Tongue (tissue), 2 donors: ENCODE results near the gene LLGL1. TPM values are rescaled to one million over a fixed set of nuclear protein-coding genes. Genes with fewer than 3 reads are reported as not detected.

Source experiments
- DNase-seq: peaks from one replicate; pipeline ENCODE4 v3.0.0-alpha.2; 2015
- total RNA-seq: library from RNA; depleted of rRNA; stranded (reverse); fragments of >200 nt; gene quantifications from one replicate; pipeline ENCODE4 v1.2.3, GENCODE V29; 2014

LLGL1 gene
- total RNA-seq, 1 donor from 2014 or later, result 26.0 TPM

DNA sequence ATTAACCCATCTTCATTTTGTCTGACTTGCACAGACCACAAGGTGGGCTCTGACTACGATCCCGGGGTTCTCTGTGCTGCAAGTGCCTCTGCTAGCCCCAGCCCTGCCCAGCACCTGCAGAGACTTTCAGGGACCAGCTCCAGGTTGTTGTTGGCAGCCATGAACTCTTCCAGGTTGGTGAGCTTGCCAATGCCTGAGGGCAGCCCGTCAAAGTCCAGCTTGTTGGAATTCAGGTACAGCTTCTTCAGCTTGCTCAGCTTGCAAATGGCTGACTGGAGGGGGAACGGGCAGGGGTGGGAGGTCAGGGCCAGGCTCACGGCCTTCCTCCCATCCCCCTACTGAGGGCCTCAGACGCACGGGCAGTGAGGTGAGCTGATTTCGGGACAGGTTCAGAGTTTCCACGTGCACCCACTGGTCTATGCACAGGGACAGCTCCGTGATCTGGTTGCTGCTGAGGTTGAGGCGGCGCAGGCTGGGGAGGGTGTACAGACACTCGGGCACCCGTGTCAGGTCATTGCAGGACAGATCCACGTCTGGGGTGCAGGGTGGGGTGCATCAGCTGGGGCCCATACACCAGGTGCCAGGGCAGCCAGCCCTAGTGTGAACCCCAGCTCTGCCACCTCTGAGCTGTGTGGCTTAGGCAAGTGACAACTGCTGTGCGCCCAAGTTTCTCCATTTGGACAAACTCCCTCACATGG is 27.9 kb downstream of the LLGL1 start:
- no peak for DNase-seq

- no peak for DNase-seq
These were observed 28.7 kb downstream of the LLGL1 start for GRCh38 chr17:18253947-18254821.

DNA sequence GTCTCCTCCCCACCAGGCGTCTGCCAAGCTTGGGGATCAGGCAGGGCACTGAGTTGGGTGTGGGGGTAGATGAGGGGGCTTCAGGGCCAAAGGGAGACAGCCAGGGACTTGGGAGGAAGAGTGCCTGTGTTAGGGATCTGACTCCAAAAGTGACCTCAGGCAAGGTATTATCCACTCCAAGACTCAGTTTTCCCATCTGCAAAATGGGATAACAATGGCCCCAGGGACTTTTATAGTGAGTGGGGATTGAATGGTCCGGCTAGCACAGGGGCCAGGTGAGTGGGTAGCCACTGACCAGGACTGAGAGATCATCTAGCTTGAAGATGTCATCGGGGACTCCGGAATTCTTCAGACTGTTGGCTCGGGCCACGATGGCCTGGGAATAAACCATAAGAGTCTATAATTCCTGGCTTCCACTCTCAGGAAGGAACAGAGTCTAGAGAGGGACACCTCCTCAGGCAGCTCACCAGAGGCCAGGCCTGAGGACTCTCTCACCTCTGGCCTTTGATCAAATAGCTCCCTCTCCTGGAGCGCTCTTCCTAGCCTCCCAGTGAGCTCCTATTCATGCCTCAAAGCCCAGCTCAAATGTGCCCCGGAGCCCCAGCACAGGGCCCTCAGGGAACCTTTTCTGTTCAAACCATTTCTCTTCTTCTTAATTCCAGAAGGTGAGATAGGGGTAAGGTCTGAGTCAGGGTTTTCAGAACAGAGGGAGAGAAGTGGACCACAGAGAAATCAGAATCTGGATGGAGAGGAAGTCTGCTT is 29.6 kb downstream of the LLGL1 start:
- DNase-seq, result no peak

DNA sequence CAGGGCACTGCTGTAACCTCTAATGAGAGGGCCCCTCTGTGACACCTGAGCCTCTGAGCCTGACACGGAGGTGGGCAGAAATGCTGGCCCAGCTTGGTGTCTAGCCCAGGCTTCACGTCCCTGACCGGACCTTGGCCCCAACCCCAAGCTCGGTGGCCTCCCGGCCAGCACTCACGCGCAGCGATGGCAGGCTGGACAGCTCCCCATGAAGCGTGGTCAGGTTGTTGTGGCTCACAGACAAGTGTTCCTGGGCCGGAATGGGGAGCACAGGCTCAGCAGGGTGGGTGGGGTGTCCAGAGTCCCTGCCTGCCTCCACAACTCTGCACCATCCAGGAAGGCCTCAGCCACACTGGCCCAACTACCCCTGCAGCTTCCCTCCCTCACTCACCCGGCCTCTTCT is 30.9 kb downstream of the LLGL1 start:
- DNase-seq, result no peak

- no peak for DNase-seq
These were observed 31.3 kb downstream of the LLGL1 start for GRCh38 chr17:18256776-18257175.

DNA sequence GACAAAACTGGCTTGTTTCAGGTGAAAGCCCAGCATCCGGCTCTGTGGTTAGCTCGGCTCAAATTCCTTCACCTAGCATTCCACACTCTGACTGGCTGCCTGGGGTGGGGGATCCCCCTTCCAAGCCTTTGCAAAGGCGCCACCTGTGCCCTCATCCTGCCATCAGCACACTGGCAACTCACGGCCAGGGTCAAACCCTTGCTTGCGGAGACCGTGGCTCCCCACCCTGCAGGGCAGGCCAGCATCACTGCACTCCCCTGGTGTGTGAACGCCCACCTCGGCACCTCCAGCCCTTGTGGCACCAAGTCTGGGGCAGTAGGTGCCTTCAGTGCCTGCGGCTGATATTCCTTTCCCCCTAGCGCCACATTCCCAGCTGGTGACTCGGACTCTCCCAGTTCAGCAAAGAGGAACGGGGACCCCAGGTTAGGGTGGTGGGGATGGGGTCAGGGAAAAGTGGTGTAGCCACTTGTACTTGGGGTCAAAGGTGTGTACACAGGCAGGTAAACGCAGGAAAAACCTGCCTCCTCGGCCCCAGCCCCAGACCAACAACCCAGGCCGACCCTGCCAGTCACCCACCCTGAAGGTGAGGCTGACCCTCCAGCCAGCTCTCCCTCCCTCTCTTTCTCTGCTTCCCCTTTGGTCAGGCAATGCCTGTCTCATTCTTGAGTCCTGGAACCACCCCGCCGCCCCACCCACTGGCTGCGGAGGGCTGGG is 32.0 kb downstream of the LLGL1 start:
- no peak for DNase-seq

DNA sequence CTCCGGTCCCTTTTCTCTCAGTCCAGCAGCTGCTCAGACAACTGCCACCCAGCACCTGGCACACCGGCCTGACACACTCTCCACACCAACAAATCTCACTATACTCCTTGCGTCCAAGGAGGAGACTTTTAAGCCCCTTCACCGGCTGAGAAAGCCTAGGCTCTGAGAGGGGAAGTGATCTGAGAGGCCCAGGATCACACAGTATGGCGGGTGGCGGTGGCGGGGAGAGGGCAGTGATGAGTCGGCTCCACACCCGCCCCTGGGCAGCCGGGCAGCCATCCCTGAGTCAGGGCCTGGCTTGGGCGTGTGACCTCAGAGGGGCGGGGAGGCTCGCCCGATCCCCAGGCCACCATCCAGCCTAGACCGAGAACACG is 32.5 kb downstream of the LLGL1 start:
- peak; percentile 79 for DNase-seq

DNA sequence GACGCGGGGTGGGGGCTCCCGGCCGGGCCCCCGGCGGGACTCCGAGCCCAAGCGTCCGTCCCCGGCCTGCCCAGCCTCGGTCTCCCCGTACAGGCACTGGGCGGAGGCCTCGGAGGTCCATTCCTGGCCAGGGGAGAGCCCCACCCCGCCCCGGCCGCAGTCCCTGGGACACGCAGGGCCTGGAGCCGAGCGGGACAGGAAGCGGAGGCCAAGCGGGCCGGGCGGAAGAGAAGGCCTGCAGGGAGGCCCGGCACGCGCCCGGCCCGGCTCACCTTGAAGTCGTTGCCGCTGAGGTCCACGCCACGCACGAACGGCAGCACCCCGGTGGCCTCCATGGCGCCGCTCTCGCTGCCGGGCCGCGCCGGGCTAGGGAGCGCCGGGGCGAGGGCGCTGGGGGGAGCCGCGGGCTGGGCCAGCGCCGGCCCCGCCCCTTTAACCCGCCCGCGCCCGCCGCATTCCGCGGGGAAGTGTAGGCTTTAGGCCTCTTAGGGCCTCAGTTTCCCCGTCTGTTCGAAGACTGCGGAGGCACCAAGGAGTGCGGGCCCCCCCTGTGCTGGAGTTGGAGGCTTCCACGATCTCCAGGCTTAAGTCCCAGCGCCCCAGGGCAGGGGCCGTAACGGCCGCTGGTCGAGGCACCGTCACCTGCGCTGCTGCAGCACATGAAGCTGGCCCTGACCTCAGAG is 33.1 kb downstream of the LLGL1 start, which contains the start of gene FLII:
TSS of gene FLII (minus strand) at position 383 of the 683 bp plus-strand sequence. CDS start at position 335, 48 bp downstream.
- DNase-seq, result peak; percentile 66

- no peak for DNase-seq
These were observed 34.3 kb downstream of the LLGL1 start for GRCh38 chr17:18259621-18260331.

DNA sequence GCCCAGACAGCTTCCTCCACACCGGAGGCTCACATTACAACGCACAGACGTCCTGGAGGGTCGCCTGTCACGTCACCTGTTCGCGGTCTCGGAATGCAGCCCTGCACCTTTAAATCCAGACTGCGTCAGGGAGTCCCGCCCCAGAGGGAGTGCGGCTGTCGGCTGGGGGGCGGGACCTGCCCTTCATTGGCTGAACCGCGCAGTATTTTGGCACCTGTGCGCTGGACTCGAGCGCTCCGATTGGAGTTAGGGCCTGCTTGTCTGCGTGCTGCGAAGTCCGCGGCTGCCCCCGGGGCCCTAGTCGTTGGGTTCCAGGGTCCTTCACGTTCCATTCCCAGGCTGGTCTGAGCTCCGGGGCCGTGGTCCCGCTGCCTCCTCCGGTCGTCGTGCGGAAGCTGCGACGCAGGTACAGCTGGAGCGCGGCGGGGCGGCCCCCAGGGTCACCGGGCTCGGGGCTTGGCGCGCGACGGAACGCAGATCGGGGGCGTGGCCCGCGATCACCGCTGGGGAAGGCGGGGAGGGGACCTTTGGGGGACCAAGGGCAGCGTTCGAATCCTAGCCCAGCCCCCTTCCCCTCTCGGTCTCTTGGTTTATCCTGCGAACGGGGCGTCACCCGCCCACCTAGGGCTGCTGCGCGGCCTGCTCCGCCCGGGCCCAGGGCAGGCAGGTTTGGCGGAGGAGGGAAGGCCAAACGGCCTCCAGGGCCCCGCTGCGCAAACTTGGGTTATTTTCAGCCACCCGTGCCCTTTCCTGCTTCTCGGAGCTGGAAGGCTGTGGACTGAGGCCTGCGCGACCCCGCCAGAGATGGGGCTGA is 35.1 kb downstream of the LLGL1 start, which contains the start of gene MIEF2:
TSS of gene MIEF2 (plus strand) at position 331 of the 814 bp plus-strand sequence. CDS start 2,059 bp downstream, outside the sequence.
- peak; percentile 98 for DNase-seq

GRCh38 chr17:18261146-18261515 is 35.7 kb downstream of the LLGL1 start:
- peak; percentile 21 for DNase-seq

DNA sequence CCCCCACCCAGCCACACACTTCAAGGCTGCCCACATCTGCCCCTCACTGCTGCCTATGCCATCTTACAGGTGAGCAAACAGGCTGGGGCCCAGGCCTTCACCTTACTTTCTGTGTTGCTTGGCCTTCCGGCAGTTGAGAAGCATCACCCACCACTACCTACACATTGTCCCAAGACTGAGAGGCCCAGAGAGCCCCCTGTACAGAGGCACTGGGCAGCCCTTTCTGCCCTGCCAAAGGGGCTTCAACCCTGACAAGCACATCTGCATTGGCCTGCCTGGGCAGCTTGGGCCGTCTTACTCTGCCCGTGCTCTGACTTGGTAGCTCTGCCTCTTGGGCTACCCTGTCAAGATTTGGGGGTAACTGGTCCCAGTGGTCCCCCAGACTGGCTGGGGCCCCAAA is 36.2 kb downstream of the LLGL1 start:
- DNase-seq, result no peak

DNA sequence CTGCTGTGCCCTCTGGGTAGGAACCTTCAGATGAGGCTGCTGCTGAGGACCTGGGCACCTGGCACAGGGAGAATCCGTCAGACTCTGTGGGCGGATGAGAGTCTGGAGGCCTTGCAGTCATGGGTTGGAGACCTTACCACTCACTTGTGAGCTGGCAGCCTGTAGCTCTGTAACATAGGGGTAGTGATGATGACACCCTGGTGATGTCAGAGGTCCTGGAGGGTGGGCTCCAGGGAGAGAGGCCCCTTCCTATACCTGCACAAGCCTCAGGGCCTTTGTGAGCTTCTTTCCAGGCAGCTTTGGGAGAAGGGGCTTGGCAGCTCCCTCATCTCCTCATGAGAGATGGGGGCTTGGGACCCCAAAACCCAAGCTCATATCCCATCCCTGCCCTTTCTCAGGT is 36.7 kb downstream of the LLGL1 start:
- DNase-seq, result no peak

DNA sequence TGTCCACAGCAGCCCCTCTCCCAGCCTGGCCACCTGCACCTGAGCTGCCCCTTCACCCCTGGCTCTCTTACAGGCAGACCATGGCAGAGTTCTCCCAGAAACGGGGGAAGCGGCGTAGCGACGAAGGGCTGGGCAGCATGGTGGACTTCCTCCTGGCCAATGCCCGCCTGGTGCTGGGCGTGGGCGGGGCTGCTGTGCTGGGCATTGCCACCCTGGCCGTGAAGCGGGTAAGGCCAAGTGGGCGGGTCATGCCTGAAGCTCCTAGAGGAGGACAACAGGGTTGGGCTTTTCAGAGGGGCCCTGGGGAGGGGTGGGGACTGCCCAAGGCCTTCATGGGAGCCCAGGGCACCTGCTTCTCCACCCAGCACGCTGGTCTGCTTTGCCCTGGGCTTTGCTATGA is 37.2 kb downstream of the LLGL1 start:
- no peak for DNase-seq

DNA sequence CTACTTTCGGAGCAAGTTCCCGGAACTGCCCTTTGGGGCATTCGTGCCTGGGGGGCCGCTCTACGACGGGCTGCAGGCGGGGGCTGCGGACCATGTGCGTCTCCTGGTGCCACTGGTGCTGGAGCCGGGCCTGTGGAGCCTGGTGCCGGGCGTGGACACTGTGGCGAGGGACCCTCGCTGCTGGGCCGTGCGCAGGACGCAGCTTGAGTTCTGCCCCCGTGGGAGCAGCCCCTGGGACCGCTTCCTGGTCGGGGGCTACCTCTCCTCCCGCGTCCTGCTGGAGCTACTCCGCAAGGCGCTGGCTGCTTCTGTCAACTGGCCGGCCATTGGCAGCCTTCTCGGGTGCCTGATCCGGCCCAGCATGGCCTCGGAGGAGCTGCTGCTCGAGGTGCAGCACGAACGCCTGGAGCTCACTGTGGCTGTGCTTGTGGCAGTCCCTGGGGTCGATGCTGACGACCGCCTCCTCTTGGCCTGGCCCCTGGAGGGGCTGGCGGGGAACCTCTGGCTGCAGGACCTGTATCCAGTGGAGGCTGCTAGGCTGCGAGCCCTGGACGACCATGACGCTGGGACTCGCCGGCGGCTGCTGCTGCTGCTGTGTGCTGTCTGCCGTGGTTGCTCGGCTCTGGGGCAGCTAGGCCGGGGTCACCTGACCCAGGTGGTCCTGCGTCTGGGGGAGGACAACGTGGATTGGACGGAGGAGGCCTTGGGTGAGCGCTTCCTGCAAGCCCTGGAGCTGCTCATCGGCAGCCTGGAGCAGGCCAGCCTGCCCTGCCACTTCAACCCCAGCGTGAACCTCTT is 38.6 kb downstream of the LLGL1 start:
- DNase-seq, result no peak

- DNase-seq, result no peak
These were observed 41.9 kb downstream of the LLGL1 start for GRCh38 chr17:18267366-18267765.

DNA sequence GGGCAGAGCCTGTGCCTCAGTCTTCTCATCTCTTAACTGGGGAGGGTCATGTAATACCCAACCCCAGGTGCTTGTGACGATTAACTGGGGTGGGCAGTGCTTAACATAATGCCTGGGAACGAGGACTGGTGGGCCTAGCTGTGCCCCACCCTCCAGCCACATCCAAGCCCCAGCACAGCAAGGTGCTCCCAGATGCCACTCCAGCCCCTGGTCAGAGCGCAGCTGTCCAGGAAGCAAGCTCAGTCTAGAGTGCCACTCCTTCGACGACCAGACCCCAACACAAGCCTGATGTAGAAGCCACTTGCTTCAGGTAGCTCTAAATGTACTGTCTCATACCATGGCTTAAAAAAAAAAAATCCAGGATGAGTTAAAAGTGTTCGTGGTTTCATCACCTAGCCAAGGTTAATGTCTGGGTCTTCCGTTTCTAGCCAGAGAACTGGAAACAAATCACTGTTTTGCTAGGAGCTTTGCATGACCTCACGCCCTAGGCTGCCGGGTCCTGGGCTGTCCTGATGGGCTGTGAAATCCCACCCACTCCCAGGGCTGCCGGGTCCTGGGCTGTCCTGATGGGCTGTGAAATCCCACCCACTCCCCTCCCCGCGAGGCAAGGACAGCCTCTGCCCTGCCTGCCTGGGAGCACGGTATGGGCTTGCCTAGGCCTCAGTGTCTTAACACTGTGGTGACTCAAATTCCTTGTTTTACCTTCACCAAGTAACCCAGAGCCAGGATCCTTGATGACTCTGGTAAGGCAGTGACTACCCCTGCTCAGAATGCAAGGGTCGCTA is 42.7 kb downstream of the LLGL1 start:
- DNase-seq, result no peak
